TTC549 (cell line): ENCODE results near the gene AGFG2.
"Not testable (repeated sequence)": the region's sequence is repeated elsewhere in the genome, so short reads cannot be mapped to it uniquely, and the experiment has no call there.

ENCODE experiments used
- FAIRE-seq: peaks from 2 replicates; lab custom pipeline; 2012; peaks lifted over from hg19 to GRCh38; lab: Jason Lieb, UNC

The AGFG2 gene

GRCh38 chr7:100520138-100520537, 18.9 kb upstream of the AGFG2 start:
- FAIRE-seq: no peak

GRCh38 chr7:100521076-100521475, 17.9 kb upstream of the AGFG2 start:
- no peak for FAIRE-seq

GRCh38 chr7:100521909-100522593, 17.0 kb upstream of the AGFG2 start:
- not testable (repeated sequence) for FAIRE-seq

- FAIRE-seq: not testable (repeated sequence)
Measured at GRCh38 chr7:100523192-100523591, 15.8 kb upstream of the AGFG2 start.

- FAIRE-seq: not testable (repeated sequence)
Measured at GRCh38 chr7:100528108-100528866, 10.7 kb upstream of the AGFG2 start.

DNA sequence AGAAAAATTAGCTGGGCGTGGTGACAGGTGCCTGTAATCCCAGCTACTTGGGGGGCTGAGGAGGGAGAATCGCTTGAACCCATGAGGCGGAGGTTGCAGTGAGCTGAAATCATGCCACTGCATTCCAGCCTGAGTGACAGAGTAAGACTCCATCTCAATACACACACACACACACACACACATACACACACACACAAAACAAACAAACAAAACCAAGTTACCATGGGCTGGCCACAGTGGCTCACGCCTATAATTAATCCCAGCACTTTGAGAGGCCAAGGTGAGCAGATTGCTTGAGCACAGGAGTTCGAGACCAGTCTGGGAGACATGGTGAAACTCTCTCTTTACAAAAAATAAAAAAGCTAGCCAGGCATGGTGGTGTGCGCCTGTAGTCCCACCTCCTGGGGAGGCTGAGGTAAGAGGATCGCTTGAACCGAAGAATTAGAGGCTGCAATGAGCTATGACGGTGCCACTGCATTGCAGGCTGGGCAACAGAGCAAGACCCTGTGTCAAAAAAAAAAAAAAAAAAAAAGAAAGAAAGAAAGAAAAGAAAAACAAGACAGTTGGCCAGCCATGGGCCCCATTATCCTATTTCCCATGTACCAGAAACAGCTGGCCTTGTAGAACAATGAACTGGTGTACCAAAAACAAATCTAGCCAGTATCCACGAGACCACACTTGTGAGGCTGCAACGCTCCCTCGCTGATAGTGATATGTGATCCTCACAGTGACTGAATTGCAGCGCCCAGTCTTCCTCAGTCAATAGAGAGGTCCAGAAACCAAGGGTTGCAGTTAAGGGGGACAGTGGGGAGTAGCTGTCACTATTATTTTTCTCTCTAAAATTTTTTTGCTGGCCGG, 6.6 kb upstream of the AGFG2 start:
- no peak for FAIRE-seq

GRCh38 chr7:100535982-100536381, 3.0 kb upstream of the AGFG2 start:
- not testable (repeated sequence) for FAIRE-seq

GRCh38 chr7:100536695-100537094, 2.3 kb upstream of the AGFG2 start:
- FAIRE-seq: not testable (repeated sequence)

- FAIRE-seq: no peak
Measured at GRCh38 chr7:100538348-100538653, 702 bp upstream of the AGFG2 start.

GRCh38 chr7:100539436-100540006, 518 bp downstream of the AGFG2 start:
- FAIRE-seq: no peak

DNA sequence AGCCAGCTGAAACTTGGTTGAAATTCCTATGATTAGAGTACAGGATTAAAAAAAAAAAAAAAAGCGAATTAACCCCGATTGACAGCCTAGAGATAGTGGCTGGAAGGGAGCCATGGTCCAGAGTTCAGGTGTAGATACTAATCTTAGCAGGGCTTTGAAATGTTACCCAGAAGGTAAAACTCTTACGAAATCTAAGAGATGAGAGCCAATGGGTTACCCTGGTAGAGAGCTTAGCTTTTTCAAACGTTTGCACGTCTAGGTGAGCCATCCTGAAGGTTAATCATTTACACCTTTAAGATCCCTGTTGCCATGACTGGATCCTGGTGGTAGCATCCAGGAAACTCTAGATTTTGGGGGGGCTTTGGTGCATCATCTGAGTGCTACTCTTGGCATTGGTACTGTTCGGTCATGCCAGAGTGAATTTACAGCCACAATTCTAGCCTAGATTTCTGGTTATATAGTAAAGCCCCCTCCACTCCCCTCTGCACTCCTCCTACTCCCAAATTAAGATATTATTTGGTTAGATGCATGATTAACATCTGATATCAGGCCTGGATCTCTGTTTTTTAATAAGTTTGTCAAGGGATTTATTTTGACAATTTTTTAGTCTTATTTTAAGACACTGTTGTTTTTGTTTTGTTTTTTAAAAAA, 1.2 kb downstream of the AGFG2 start:
- FAIRE-seq: no peak

GRCh38 chr7:100541309-100541708, 2.3 kb downstream of the AGFG2 start:
- FAIRE-seq: not testable (repeated sequence)

- no peak for FAIRE-seq
Measured at GRCh38 chr7:100543586-100543985, 4.6 kb downstream of the AGFG2 start.

GRCh38 chr7:100544386-100544785, 5.4 kb downstream of the AGFG2 start:
- no peak for FAIRE-seq

GRCh38 chr7:100544967-100545359, 6.0 kb downstream of the AGFG2 start:
- FAIRE-seq: no peak

DNA sequence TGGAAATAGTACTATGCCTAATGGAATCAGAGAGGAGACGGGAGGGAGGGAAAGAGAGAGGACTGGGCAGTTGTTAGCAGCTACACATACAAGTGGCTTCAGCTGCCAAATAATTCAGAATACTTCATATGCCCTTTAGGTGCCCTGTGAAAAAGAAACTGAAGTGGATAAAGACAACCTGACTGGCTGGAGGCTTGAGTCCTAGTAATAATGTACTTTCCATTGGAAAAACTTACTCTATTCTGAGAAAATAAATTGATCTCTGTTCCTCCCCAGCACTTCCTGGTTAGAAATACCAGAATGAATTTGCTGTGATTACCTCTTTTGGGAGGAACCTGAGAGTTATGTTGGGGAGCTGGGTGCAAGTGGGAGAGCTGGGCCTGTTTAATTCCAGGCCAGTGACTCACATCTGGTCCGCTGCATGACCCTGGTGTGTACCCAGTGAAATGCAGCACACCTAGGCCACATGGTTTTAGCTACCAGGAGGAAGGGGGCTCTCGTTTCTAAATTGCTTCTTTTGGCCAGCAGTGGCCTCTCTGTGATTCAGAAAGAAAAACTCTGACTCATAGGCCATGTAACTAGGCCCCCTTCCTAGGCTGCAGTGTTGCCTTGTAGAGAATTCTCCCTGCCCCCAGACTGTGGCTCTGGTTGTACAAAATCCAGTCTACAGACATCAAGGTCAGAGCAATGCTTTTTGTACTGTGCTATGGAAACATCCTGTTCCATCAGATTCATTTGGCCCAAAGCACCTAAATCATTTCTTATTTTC, 6.5 kb downstream of the AGFG2 start:
- FAIRE-seq: no peak

DNA sequence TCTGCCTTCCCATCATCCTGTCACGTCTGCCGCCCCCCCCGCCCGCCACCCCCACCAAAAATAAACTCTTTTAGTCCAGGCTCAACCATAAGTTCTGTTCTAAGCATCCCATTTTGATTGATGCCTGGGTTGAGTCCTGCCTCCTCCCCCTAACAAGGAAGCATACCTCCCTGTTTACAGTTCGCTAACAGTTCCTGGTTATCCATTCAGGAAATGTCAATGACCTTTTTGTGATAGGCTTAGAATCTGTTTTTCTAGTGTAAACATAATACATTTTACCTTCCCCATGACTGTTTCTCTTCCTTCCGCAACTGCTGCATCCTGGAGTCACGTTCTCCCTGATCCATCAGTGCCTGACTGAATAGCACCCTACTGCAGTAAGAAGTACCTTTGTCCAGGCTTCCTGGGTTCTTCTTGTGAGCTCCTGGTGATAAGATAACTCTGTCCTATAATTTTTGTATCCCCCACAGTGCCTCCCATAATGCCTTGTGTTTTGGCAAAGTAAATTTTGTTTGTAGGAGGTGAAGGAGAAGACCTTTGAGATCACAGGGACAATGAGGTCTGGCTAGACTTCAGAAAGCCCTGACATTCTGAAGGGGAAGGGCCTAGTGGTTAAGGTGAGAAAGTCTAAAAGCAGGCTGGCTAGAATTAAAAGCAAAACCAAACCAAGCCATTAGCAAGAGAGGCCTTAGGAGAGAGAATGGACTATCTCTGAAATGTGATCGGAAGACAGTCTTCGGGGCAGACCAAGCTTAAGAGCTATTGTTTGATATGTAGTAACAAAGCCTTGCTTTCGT, 7.3 kb downstream of the AGFG2 start:
- no peak for FAIRE-seq

GRCh38 chr7:100546926-100547800, 8.2 kb downstream of the AGFG2 start:
- no peak for FAIRE-seq

GRCh38 chr7:100547872-100548271, 8.9 kb downstream of the AGFG2 start:
- FAIRE-seq: no peak

GRCh38 chr7:100548446-100548845, 9.4 kb downstream of the AGFG2 start:
- not testable (repeated sequence) for FAIRE-seq
